ENCODE measurements around the gene TIMM8A.

DNA sequence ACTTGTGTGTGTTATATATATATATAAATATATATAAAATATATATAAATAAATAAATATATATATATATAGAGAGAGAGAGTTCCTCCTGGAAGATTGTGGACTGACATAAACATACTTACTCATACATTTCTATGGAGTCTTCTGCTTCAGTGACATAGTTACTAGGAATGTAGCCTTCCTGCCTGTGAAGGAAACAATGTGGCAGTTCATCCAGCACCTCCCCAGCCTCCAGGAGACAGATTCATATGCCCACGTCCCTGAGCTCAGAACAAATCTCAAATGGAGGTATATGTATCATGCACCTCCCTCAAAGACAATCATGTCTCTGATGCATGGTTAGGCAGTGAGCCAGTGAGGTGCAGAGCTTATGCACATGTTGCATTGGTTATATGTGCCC lies 11.4 kb upstream of the TIMM8A start:
- TF ChIP-seq, protein P1, sequence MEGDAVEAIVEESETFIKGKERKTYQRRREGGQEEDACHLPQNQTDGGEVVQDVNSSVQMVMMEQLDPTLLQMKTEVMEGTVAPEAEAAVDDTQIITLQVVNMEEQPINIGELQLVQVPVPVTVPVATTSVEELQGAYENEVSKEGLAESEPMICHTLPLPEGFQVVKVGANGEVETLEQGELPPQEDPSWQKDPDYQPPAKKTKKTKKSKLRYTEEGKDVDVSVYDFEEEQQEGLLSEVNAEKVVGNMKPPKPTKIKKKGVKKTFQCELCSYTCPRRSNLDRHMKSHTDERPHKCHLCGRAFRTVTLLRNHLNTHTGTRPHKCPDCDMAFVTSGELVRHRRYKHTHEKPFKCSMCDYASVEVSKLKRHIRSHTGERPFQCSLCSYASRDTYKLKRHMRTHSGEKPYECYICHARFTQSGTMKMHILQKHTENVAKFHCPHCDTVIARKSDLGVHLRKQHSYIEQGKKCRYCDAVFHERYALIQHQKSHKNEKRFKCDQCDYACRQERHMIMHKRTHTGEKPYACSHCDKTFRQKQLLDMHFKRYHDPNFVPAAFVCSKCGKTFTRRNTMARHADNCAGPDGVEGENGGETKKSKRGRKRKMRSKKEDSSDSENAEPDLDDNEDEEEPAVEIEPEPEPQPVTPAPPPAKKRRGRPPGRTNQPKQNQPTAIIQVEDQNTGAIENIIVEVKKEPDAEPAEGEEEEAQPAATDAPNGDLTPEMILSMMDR (IDR thresholded peaks at IDR 0.05; ENCODE audit: insufficient read depth, low read depth, low read length): no peak
- no peak for TF ChIP-seq EZH2 (IDR thresholded peaks at IDR 0.05; ENCODE audit: insufficient read depth, low read length)
